Right cardiac atrium (tissue), 5 donors: ENCODE results near the gene IFI27. TPM values are rescaled to one million over a fixed set of nuclear protein-coding genes. Genes with fewer than 3 reads are reported as not detected.

ENCODE experiments used
- polyA plus RNA-seq: library from polyadenylated mRNA; stranded (reverse); fragments of 200-250 nt; gene quantifications from one replicate; pipeline ENCODE4 v1.2.3, GENCODE V29; 2013
- total RNA-seq, 4 donors: library from RNA; stranded (reverse); fragmentation: NEBNext Ultra II Directional; extraction: Animal tissue kit (Norgen Biotek cat#: 25700); gene quantifications; one replicate each; pipeline ENCODE4 v1.2.1, GENCODE V29; 2021
- donor health status: healthy with polysubstance abuse.
- donor health status: DM: no; HTN: yes; CAD: no.
- donor health status: DM: no; HTN: no; CAD: no.
- donor health status: DM: no; HTN: yes; CAD: no; lungs with severe emphysema.
- donor health status: DM: yes; HTN: yes; CAD: no.

Gene IFI27
- total and polyA plus RNA-seq, 5 donors, result 70.0 to 298 (median 155) TPM

Other genes starting within 250 kb of the IFI27 start
- not detected for gene FAM181A, start 183.4 kb upstream of the IFI27 start, total RNA-seq
- not detected for gene FAM181A, start 183.4 kb upstream of the IFI27 start, polyA plus RNA-seq
- gene ASB2, start 134.2 kb upstream of the IFI27 start, total RNA-seq, result 100 to 1,000 TPM; 115 to 141 (median 126) TPM
- gene ASB2, start 134.2 kb upstream of the IFI27 start, polyA plus RNA-seq, result 112 TPM
- under 1 TPM in 2 of 4 donors, not detected in 2; 0.44 to 0.45 TPM for gene CCDC197, start 113.4 kb upstream of the IFI27 start, total RNA-seq
- not detected for gene CCDC197, start 113.4 kb upstream of the IFI27 start, polyA plus RNA-seq
- gene OTUB2, start 84.4 kb upstream of the IFI27 start, total RNA-seq, result under 1 TPM; 0.11 to 0.65 (median 0.39) TPM
- 0.18 TPM for gene OTUB2, start 84.4 kb upstream of the IFI27 start, polyA plus RNA-seq
- 100 to 1,000 TPM; 227 to 268 (median 261) TPM for gene DDX24, start 29.5 kb upstream of the IFI27 start, total RNA-seq
- gene DDX24, start 29.5 kb upstream of the IFI27 start, polyA plus RNA-seq, result 138 TPM
- gene IFI27L1, start 29.4 kb upstream of the IFI27 start, total RNA-seq, result 10 to 100 TPM; 12.7 to 23.1 (median 15.1) TPM
- gene IFI27L1, start 29.4 kb upstream of the IFI27 start, polyA plus RNA-seq, result 37.9 TPM
- gene IFI27L2, start 18.9 kb downstream of the IFI27 start, total RNA-seq, result 10 to 100 TPM; 63.3 to 88.4 (median 65.5) TPM
- 104 TPM for gene IFI27L2, start 18.9 kb downstream of the IFI27 start, polyA plus RNA-seq
- under 1 TPM; 0.41 to 0.74 (median 0.48) TPM for gene PPP4R4, start 63.6 kb downstream of the IFI27 start, total RNA-seq
- 0.27 TPM for gene PPP4R4, start 63.6 kb downstream of the IFI27 start, polyA plus RNA-seq
- gene SERPINA10, start 182.5 kb downstream of the IFI27 start, total RNA-seq, result not detected
- gene SERPINA10, start 182.5 kb downstream of the IFI27 start, polyA plus RNA-seq, result not detected
- gene SERPINA6, start 212.6 kb downstream of the IFI27 start, total RNA-seq, result not detected
- not detected for gene SERPINA6, start 212.6 kb downstream of the IFI27 start, polyA plus RNA-seq